ENCODE measurements around the gene RINL.

RINL gene

DNA sequence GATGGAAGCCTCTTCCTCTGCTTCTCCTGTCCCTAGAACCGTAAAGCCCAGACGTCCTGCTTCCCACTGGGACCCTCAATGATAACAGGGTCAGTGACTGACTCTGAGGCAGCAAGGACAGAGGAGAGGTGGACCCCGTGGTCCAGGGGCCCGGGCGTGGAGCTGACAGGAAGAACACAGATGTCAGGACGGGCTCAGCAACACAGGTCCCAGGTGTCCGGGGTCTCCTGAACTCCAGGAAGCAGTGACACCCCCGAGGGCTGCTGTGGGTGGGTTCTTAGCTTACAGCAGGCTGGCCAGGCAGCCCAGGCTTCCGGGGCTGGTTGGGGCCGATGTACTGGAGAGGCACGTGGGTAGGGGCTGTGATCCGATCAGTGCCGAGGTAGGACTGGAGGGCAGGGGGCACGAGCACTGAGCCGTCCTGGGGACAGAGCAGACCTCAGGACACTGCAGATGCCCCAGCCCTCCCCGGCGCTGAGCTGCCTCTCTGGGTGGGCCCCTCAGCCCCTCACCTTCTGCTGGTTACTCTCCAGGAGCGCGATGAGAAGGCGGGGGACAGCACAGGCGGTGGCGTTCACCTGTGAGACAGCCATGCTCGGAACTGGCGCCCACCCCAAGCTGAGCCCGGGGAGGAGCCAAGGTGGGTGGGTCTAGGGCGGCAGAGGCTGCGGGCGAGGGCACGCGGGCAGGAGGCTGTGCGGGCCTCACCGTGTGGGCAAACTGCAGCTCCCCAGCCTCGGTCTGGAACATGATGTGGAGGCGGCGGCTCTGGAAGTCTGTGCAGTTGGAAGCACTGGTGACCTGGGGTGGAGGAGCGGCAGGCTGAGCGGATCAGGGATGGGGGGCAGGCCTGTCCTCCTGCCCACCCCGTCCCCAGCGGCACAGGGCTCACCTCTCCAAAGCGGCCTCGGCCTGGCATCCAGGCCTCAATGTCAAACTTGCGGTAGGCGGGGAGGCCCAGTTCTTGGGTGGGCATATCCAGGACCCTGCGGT is 37.5 kb upstream of the RINL start:
- Histone ChIP-seq H3K79me2 (ENCODE audit: insufficient read depth, low read length) (no peaks in the 10 kb centered on the region), H3K9me2 (ENCODE audit: low read depth, low read length) (no peaks in the 10 kb centered on the region), H3K9me3 (ENCODE audit: low read length) (no peaks in the 10 kb centered on the region), H3K36me3 (ENCODE audit: insufficient read depth, low read length) (peaks cover 3% of the 10 kb centered on the region; the same call in 1 of the 2 replicates), H3K27ac (ENCODE audit: low read depth, low read length, poor library complexity, severe bottlenecking) (no peak overlapping the region), H3K4me2 (ENCODE audit: low read length) (no peak overlapping the region), H4K20me1 (ENCODE audit: insufficient read depth, low read length) (no peaks in the 10 kb centered on the region), H3K4me1 (ENCODE audit: insufficient read depth, low read length, severe bottlenecking) (no peaks in the 10 kb centered on the region), H3K4me3 (ENCODE audit: low read depth, low read length, poor library complexity, severe bottlenecking) (no peak overlapping the region), H3K27me3 (ENCODE audit: insufficient read depth, low read length) (no peaks in the 10 kb centered on the region), H3F3A (ENCODE audit: insufficient read depth, low read length) (no peaks in the 10 kb centered on the region), H2AFZ (ENCODE audit: low read length) (no peak overlapping the region), H3K9ac (ENCODE audit: low read length) (no peak overlapping the region)
- no peak for TF ChIP-seq EZH2 (IDR thresholded peaks at IDR 0.05; ENCODE audit: borderline replicate concordance, low read length)
- TF ChIP-seq, protein P1, sequence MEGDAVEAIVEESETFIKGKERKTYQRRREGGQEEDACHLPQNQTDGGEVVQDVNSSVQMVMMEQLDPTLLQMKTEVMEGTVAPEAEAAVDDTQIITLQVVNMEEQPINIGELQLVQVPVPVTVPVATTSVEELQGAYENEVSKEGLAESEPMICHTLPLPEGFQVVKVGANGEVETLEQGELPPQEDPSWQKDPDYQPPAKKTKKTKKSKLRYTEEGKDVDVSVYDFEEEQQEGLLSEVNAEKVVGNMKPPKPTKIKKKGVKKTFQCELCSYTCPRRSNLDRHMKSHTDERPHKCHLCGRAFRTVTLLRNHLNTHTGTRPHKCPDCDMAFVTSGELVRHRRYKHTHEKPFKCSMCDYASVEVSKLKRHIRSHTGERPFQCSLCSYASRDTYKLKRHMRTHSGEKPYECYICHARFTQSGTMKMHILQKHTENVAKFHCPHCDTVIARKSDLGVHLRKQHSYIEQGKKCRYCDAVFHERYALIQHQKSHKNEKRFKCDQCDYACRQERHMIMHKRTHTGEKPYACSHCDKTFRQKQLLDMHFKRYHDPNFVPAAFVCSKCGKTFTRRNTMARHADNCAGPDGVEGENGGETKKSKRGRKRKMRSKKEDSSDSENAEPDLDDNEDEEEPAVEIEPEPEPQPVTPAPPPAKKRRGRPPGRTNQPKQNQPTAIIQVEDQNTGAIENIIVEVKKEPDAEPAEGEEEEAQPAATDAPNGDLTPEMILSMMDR (IDR thresholded peaks at IDR 0.05; ENCODE audit: low read length): no peak

DNA sequence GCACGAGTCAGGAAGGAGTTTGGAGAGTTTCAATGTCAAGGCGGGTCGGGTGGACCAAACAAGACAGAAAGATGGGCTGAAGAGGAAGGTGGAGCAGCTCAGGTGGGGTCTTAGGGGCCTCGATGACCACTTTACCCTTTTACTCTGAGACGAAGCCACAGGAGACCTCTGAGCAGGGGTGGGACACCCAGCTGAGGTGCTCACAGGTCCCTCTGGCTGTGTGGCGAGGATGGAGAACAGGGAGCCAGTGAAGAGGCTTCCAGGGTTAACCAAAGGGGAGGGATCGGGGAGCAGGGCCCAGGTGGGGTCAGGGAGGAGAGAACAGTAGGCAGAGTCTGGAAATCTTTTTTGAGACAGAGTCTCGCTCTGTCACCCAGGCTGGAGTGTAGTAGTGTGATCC is 35.9 kb upstream of the RINL start:
- Histone ChIP-seq H3K27ac (ENCODE audit: low read depth, low read length, poor library complexity, severe bottlenecking) (no peak overlapping the region), H3K4me3 (ENCODE audit: low read depth, low read length, poor library complexity, severe bottlenecking) (no peak overlapping the region), H4K20me1 (ENCODE audit: insufficient read depth, low read length) (no peaks in the 10 kb centered on the region), H3K4me2 (ENCODE audit: low read length) (no peak overlapping the region), H3K4me1 (ENCODE audit: insufficient read depth, low read length, severe bottlenecking) (no peaks in the 10 kb centered on the region), H3K36me3 (ENCODE audit: insufficient read depth, low read length) (0 out of 2 replicates have a peak, but pooled peaks cover 4% of the 10 kb centered on the region), H2AFZ (ENCODE audit: low read length) (no peak overlapping the region), H3K79me2 (ENCODE audit: insufficient read depth, low read length) (no peaks in the 10 kb centered on the region), H3K9me3 (ENCODE audit: low read length) (no peaks in the 10 kb centered on the region), H3K27me3 (ENCODE audit: insufficient read depth, low read length) (no peaks in the 10 kb centered on the region), H3F3A (ENCODE audit: insufficient read depth, low read length) (no peaks in the 10 kb centered on the region), H3K9me2 (ENCODE audit: low read depth, low read length) (no peaks in the 10 kb centered on the region), H3K9ac (ENCODE audit: low read length) (no peak overlapping the region)
- TF ChIP-seq, protein P1 (IDR thresholded peaks at IDR 0.05; ENCODE audit: low read length): no peak
- no peak for TF ChIP-seq EZH2 (IDR thresholded peaks at IDR 0.05; ENCODE audit: borderline replicate concordance, low read length)

DNA sequence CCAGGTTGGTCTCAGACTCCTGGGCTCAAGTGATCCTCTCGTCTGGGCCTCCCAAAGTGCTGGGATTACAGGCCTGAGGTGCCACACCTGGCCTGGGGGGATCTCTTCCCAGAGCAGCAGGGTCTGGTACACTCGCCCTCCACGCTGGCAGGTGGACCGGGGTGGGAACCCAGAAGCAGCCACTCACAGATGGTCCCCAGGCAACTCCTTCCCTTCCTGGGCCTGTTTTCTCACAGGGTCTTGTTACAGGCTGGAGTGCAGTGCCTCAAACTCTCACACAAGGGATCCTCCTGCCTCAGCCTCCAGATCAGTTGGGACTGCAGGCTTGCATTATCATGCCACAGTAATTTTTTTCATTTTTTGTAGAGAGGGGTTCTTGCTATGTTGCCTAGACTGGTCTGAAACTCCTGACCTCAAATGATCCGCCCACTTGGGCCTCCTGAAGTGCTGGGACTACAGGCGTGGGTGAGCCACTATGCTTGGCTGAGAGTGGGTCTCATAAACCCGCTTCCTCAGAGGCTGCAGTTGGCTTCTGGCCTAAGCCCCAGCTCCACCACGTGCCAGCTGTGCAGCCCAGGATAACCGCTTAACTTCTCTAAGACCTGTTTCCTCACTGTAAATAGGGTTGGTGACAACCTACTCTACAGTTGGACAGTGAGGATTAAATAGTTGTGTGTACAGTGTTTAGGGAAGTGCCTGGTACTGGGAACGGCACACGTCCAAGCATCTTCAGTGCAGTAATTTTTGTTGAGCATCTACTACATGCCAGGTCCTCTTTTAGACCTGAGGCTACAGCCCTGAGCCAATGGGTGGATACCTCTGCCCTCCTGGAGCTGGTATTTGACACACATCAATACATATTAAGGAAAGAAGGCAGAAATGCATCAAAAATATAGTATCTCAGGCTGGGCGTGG is 34.8 kb upstream of the RINL start:
- Histone ChIP-seq H3K4me2 (ENCODE audit: low read length) (no peak overlapping the region), H3K9ac (ENCODE audit: low read length) (no peak overlapping the region), H3K4me1 (ENCODE audit: insufficient read depth, low read length, severe bottlenecking) (no peaks in the 10 kb centered on the region), H2AFZ (ENCODE audit: low read length) (no peak overlapping the region), H4K20me1 (ENCODE audit: insufficient read depth, low read length) (no peaks in the 10 kb centered on the region), H3K9me3 (ENCODE audit: low read length) (no peaks in the 10 kb centered on the region), H3K36me3 (ENCODE audit: insufficient read depth, low read length) (peaks cover 12% of the 10 kb centered on the region), H3K27me3 (ENCODE audit: insufficient read depth, low read length) (no peaks in the 10 kb centered on the region), H3F3A (ENCODE audit: insufficient read depth, low read length) (no peaks in the 10 kb centered on the region), H3K79me2 (ENCODE audit: insufficient read depth, low read length) (no peaks in the 10 kb centered on the region), H3K4me3 (ENCODE audit: low read depth, low read length, poor library complexity, severe bottlenecking) (no peak overlapping the region), H3K27ac (ENCODE audit: low read depth, low read length, poor library complexity, severe bottlenecking) (no peak overlapping the region), H3K9me2 (ENCODE audit: low read depth, low read length) (no peaks in the 10 kb centered on the region)
- TF ChIP-seq EZH2 (IDR thresholded peaks at IDR 0.05; ENCODE audit: borderline replicate concordance, low read length): no peak
- TF ChIP-seq, protein P1 (IDR thresholded peaks at IDR 0.05; ENCODE audit: low read length): no peak

All from OCI-LY1 (cell line).